Sigmoid colon (tissue), 7 donors: ENCODE measurements around the gene FCRL1. TPM values are rescaled to one million over a fixed set of nuclear protein-coding genes. Genes with fewer than 3 reads are reported as not detected.

ENCODE experiments used
- DNase-seq: peaks from one replicate; pipeline ENCODE4 v3.0.0-alpha.2; 2019
- H3K27ac ChIP-seq, 4 donors: fragments of 200-600 bp; sonication (generic); one replicate each; pipeline ENCODE4 v1.5.1; 2016 to 2019; ENCODE audit warnings: mild to moderate bottlenecking in 1 of 4
- H3K27me3 ChIP-seq, 3 donors: fragments of 200-600 bp; sonication (generic); one replicate each; pipeline ENCODE4 v1.5.1; 2019; ENCODE audit warnings: mild to moderate bottlenecking in 1 of 3
- H3K36me3 ChIP-seq, 4 donors: fragments of 200-600 bp; sonication (generic); one replicate each; pipeline ENCODE4 v1.5.1; 2016 to 2019
- H3K4me1 ChIP-seq, 4 donors: fragments of 200-600 bp; sonication (generic); one replicate each; pipeline ENCODE4 v1.5.1; 2017 to 2019
- H3K4me3 ChIP-seq, 4 donors: fragments of 200-600 bp; sonication (generic); one replicate each; pipeline ENCODE4 v1.5.1; 2017 to 2019; ENCODE audit warnings: mild to moderate bottlenecking in 2 of 4, moderate library complexity in 1 of 4
- H3K9me3 ChIP-seq, 4 donors: fragments of 200-600 bp in 3 of 4; sonication (generic) in 3 of 4; one replicate each; pipeline versions ENCODE4 v1.5.1 to v1.6.1; 2013 to 2019
- EP300 ChIP-seq, 4 donors: sonication (generic); formaldehyde crosslinking; IDR thresholded peaks; one replicate each; pipeline ENCODE4 v1.6.1; 2017; ENCODE audit warnings: antibody characterized with exemption in 4 of 4
- POLR2A ChIP-seq, 2 donors: fragments of 450-650 bp; IDR thresholded peaks; one replicate each; pipeline ENCODE4 v1.6.1; 2016; ENCODE audit warnings: antibody characterized with exemption in 2 of 2, mild to moderate bottlenecking in 2 of 2, moderate library complexity in 2 of 2
- POLR2AphosphoS5 ChIP-seq, 4 donors: sonication (generic); formaldehyde crosslinking; IDR thresholded peaks; one replicate each; pipeline ENCODE4 v1.6.1; 2017; ENCODE audit warnings: antibody characterized with exemption in 4 of 4
- WGBS, 2 donors: extraction: QIAGEN DNeasy Blood & Tissue Kit; methylation state at CpG; one replicate each; pipeline ENCODE4 v1.1.7; 2013; 5-methylcytosine and 5-hydroxymethylcytosine counted together
- intact Hi-C: fragments of 100-400 bp; cut with DNase I; formaldehyde crosslinking; loops from one replicate; pipeline ENCODE4 v1.15.1; 2023
- polyA plus RNA-seq, 3 donors: library from polyadenylated mRNA; stranded (reverse); fragments of 200-250 nt; gene quantifications; one replicate each; pipeline ENCODE4 v1.2.3, GENCODE V29; 2013
- total RNA-seq, 4 donors: library from RNA; depleted of rRNA; stranded (reverse); fragments of >200 nt; gene quantifications; one replicate each; pipeline ENCODE4 v1.1.0, GENCODE V29; 2016
- TF ChIP-seq, protein P1 (sequence below), 4 experiments: fragments of 450-650 bp in 3 of 4; fragments of 200-600 bp in 1 of 4; IDR thresholded peaks; one replicate each; pipeline ENCODE4 v1.5.1; 2016 to 2019; ENCODE audit warnings: antibody characterized with exemption in 4 of 4, mild to moderate bottlenecking in 3 of 4, moderate library complexity in 2 of 4
- donor health status: healthy with polysubstance abuse.
- donor health status: Bipolar disorder and iron deficiency.
- donor health status: healthy.

Gene FCRL1
- total and polyA plus RNA-seq, 7 donors = 0.60 to 35.4 TPM; not detected in 5

DNA sequence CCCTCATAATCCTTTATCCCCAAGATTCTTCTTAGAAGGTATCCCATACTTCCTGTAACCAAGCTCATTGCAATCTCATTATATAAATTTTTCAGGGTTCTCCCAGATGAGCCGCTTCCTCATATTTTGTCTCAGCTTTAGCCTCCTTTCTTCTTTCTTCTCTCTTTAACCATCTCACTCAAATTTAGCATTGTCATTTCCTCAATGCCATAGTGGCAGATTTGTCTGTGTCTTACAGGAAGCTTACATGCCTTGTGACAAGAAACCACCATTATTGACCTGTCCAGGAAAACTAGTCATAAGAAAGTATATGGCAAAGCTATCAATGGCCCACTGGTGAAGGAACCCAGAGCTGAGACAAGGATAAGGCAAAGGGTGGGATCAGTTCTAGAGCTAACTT, 37.0 kb downstream of the FCRL1 start:
- TF ChIP-seq EP300 (IDR thresholded peaks at IDR 0.05) = no peak
- TF ChIP-seq POLR2A (IDR thresholded peaks at IDR 0.05) = no peak
- TF ChIP-seq, protein P1, sequence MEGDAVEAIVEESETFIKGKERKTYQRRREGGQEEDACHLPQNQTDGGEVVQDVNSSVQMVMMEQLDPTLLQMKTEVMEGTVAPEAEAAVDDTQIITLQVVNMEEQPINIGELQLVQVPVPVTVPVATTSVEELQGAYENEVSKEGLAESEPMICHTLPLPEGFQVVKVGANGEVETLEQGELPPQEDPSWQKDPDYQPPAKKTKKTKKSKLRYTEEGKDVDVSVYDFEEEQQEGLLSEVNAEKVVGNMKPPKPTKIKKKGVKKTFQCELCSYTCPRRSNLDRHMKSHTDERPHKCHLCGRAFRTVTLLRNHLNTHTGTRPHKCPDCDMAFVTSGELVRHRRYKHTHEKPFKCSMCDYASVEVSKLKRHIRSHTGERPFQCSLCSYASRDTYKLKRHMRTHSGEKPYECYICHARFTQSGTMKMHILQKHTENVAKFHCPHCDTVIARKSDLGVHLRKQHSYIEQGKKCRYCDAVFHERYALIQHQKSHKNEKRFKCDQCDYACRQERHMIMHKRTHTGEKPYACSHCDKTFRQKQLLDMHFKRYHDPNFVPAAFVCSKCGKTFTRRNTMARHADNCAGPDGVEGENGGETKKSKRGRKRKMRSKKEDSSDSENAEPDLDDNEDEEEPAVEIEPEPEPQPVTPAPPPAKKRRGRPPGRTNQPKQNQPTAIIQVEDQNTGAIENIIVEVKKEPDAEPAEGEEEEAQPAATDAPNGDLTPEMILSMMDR (IDR thresholded peaks at IDR 0.05) = no peak
- no peak for TF ChIP-seq POLR2AphosphoS5 (IDR thresholded peaks at IDR 0.05)
- no peaks in the 10 kb centered on the region for H3K36me3 ChIP-seq
- H3K9me3 ChIP-seq = no peaks in the 10 kb centered on the region
- H3K4me3 ChIP-seq = no peak overlapping the region
- no peak overlapping the region for H3K27ac ChIP-seq
- DNase-seq = no peak
- intact Hi-C loops = no loop called here
- no peaks in the 10 kb centered on the region for H3K4me1 ChIP-seq
- 69 to 93% methylated on average over 1 of the region's 1 CpG for whole genome bisulfite sequencing, 2 donors
- no peaks in the 10 kb centered on the region for H3K27me3 ChIP-seq

DNA sequence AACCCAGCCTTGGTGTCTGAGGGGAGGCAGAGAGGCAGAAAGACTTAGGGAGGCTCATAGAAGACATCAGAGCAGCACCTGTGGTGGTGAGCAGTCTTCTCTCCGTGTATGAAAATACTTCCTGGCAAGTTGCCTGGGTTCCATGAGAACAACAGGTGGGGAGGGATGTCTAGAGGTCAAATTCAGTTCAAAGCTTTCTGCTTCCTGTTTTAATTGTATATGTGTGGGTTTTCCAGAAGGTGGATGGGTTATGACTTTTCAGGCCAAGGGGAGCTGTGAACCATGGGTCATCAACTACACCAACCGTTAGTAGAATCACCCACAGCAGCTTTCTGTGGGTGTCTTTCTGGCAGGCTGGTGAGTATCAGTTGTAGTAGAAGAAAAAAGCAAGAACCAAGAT, 38.9 kb downstream of the FCRL1 start:
- no peak overlapping the region for H3K4me3 ChIP-seq
- H3K27me3 ChIP-seq = no peaks in the 10 kb centered on the region
- no peak for TF ChIP-seq EP300 (IDR thresholded peaks at IDR 0.05)
- TF ChIP-seq POLR2A (IDR thresholded peaks at IDR 0.05) = no peak
- no peak for TF ChIP-seq POLR2AphosphoS5 (IDR thresholded peaks at IDR 0.05)
- TF ChIP-seq, protein P1 (IDR thresholded peaks at IDR 0.05) = no peak
- H3K4me1 ChIP-seq = no peaks in the 10 kb centered on the region
- intact Hi-C loops = no loop called here
- H3K27ac ChIP-seq = no peak overlapping the region
- DNase-seq = no peak
- 17 to 21% methylated on average over 2 of the region's 2 CpGs for WGBS, 2 donors
- H3K36me3 ChIP-seq = no peaks in the 10 kb centered on the region
- H3K9me3 ChIP-seq = no peaks in the 10 kb centered on the region

DNA sequence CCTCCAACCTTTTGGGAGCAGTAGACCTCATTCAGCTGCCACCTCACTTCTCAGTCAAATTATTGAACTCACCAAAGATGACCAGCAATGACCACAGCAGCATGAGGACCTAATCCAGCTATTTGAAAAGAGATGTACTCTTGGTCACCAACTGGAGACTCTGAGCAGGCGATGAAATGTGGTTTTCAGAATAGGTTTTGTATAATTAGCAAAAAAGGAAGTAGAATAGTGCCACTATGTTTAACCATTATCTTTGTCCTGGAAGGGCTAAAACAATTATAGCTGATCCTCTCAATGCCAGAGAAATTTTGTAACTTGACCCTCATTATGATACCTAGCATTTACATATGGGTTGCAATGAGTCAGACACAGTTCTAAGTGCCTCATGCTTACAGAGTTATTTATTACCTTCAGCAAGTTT, 42.9 kb downstream of the FCRL1 start, which contains the start of gene FCRL2:
Gene FCRL2, minus strand, starts transcription at position 162 of the 421 bp plus-strand sequence. Its CDS starts 59 bp downstream, at position 103.
- Histone ChIP-seq H3K27ac (no peak within 1 kb of the TSS), H3K36me3 (no peaks in the 10 kb centered on the region), H3K9me3 (no peaks in the 10 kb centered on the region), H3K4me3 (no peak within 1 kb of the TSS), H3K27me3 (no peaks in the 10 kb centered on the region), H3K4me1 (no peaks in the 10 kb centered on the region)
- 64 to 94% methylated on average over 1 of the region's 1 CpG for WGBS, 2 donors
- no peak for DNase-seq
- intact Hi-C loops = no loop called here
- no peak for TF ChIP-seq POLR2A (IDR thresholded peaks at IDR 0.05)
- TF ChIP-seq POLR2AphosphoS5 (IDR thresholded peaks at IDR 0.05) = no peak

DNA sequence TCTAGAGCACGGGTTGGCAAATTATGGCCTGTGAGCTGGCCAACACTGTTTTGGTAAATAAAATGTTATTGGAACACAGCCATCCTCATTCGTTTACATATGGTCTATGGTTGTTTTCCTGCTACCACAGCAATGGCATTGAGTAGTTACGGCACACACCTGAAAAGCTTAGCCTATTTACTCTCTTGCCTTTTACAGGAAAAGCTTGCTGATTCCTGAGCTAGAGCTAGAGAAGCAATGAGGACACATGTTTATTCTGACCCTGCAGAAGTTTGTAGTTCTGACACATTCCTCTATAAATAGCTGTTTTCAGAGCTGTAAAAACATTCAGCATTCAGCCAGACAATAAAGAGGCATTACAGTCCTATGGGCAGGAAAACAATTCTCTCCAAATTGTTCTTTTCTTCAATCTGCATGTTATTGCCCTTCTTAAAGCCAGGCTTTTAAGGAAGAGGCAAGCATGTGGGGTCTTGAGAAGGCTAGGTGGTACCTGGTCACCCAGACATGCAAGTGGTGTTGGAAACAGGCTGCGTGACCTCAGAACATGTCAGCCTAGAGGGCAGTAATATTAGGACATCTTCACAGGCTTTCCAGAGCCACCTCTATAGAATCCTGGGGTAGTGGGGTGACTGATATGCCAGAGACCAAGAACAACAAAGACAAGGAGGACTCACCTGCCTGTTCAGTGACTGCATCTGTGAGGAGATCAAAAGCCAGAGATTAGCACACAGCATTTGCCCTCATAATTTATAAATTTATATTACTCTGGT, 44.6 kb downstream of the FCRL1 start:
- Histone ChIP-seq H3K27ac (no peak overlapping the region), H3K9me3 (no peaks in the 10 kb centered on the region), H3K27me3 (no peaks in the 10 kb centered on the region), H3K36me3 (no peaks in the 10 kb centered on the region), H3K4me3 (no peak overlapping the region), H3K4me1 (no peaks in the 10 kb centered on the region)
- DNase-seq = no peak
- intact Hi-C loops = no loop called here
- 37 to 67% methylated on average over 4 of the region's 4 CpGs for WGBS, 2 donors
- TF ChIP-seq, protein P1 (IDR thresholded peaks at IDR 0.05) = no peak
- TF ChIP-seq POLR2AphosphoS5 (IDR thresholded peaks at IDR 0.05) = no peak

DNA sequence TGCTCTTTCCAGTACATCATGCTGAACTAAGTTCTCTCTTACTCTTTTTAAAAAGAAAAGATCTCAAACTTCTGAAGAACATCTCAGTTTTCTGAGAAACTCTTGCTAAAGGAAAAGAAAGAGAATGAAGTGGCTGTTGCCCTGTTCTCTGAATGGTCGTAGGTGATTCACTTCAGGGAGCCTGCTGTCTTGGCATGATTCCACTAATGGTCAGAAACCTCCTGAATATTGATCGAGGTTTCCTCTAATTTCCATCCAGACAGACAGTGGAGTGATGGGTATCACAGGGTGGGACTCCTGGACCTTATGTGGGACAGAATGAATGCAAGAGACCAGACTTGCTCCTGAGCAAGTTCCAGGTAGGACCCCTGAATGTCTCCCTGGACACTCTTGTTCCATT, 45.5 kb downstream of the FCRL1 start:
- no peak overlapping the region for H3K4me3 ChIP-seq
- H3K27me3 ChIP-seq = no peaks in the 10 kb centered on the region
- WGBS, 2 donors = 15 to 52% methylated on average over 2 of the region's 2 CpGs
- intact Hi-C loops = no loop called here
- TF ChIP-seq POLR2A (IDR thresholded peaks at IDR 0.05) (no peak), POLR2AphosphoS5 (IDR thresholded peaks at IDR 0.05) (no peak), EP300 (IDR thresholded peaks at IDR 0.05) (no peak)
- TF ChIP-seq, protein P1 (IDR thresholded peaks at IDR 0.05) = no peak
- H3K27ac ChIP-seq = no peak overlapping the region
- H3K4me1 ChIP-seq = no peaks in the 10 kb centered on the region
- no peaks in the 10 kb centered on the region for H3K36me3 ChIP-seq
- no peaks in the 10 kb centered on the region for H3K9me3 ChIP-seq
- no peak for DNase-seq
